Stomach (tissue), 4 donors: ENCODE measurements around the gene NCKAP5.

ENCODE experiments used
- POLR2A ChIP-seq, 4 donors: fragments of 450-650 bp; IDR thresholded peaks; one replicate each; pipeline ENCODE4 v1.6.1; 2016; ENCODE audit warnings: antibody characterized with exemption in 4 of 4, control low read depth in 2 of 4, mild to moderate bottlenecking in 1 of 4, moderate library complexity in 1 of 4
- POLR2AphosphoS5 ChIP-seq, 3 donors: sonication (generic); formaldehyde crosslinking; IDR thresholded peaks; one replicate each; pipeline ENCODE4 v1.6.1; 2016; ENCODE audit warnings: antibody characterized with exemption in 3 of 3

GRCh38 chr2:133433455-133434451, 134.5 kb downstream of the NCKAP5 start:
- TF ChIP-seq POLR2A (IDR thresholded peaks at IDR 0.05) (no peak), POLR2AphosphoS5 (IDR thresholded peaks at IDR 0.05) (no peak)
